IMR-90 (cell line): Measurements from ENCODE around the gene NMT1. TPM values are rescaled to one million over a fixed set of nuclear protein-coding genes. Genes with fewer than 3 reads are reported as not detected.
A peak's percentile ranks its signal among the peaks of the same experiment; 100 is the strongest.

Experiments
- ATAC-seq: fragments of 200-7000 bp; cut with Tn5 transposase; 2 replicates; pipeline ENCODE4 v1.9.1; 2020; ENCODE audit warnings: low read depth, mild to moderate bottlenecking, moderate library complexity
- BruUV-seq: library from RNA; stranded (reverse); fragments of 400-500 nt; replicated peaks from 2 replicates; lab custom pipeline; 2021; lab: Mats Ljungman, UMichigan
- CTCF ChIA-PET: fragments of 300-600 bp; formaldehyde crosslinking; extraction: SDS; loops from one replicate; lab custom pipeline; 2021; ENCODE audit warnings: antibody characterized with exemption; lab: Yijun Ruan, JAX
- POLR2A ChIA-PET: fragments of 300-600 bp; sonication (Branson Sonifier 250); formaldehyde crosslinking; loops from one replicate; lab custom pipeline; 2022; ENCODE audit warnings: antibody characterized with exemption; ENCODE audit not compliant: unreplicated experiment; lab: Charles Lee
- DNase-seq: peaks from one replicate; pipeline ENCODE4 v3.0.0; 2013
- H2AFZ ChIP-seq: replicated peaks from 2 replicates; pipeline ENCODE3; 2013; ENCODE audit warnings: low read length, mild to moderate bottlenecking; ENCODE audit not compliant: poor library complexity
- H2AK5ac ChIP-seq: 2 replicates; pipeline ENCODE4 v1.6.1; 2013; ENCODE audit warnings: low read depth, low read length, inconsistent platforms
- H2AK9ac ChIP-seq: replicated peaks from 2 replicates; pipeline ENCODE3; 2013; ENCODE audit warnings: mild to moderate bottlenecking, low read depth, low read length, moderate library complexity; ENCODE audit not compliant: poor library complexity
- H2BK120ac ChIP-seq: 2 replicates; pipeline ENCODE4 v1.6.1; 2013; ENCODE audit warnings: low read depth, low read length, inconsistent platforms
- H2BK15ac ChIP-seq: 3 replicates; pipeline ENCODE4 v1.6.1; 2013; ENCODE audit warnings: low read depth, low read length, inconsistent platforms
- H2BK20ac ChIP-seq: 2 replicates; pipeline ENCODE4 v1.6.1; 2013; ENCODE audit warnings: low read depth, mild to moderate bottlenecking, inconsistent platforms, low read length, moderate library complexity
- H2BK5ac ChIP-seq: 2 replicates; pipeline ENCODE4 v1.6.1; 2013; ENCODE audit warnings: mild to moderate bottlenecking, low read depth, low read length, inconsistent platforms; ENCODE audit not compliant: poor library complexity, severe bottlenecking
- H3K14ac ChIP-seq: replicated peaks from 2 replicates; pipeline ENCODE4 v1.6.1; 2013; ENCODE audit warnings: low read depth, low read length, inconsistent platforms
- H3K18ac ChIP-seq: 2 replicates; pipeline ENCODE4 v1.6.1; 2013; ENCODE audit warnings: low read depth, low read length, control low read depth
- H3K23ac ChIP-seq: 2 replicates; pipeline ENCODE4 v1.6.1; 2013; ENCODE audit warnings: low read depth, low read length, inconsistent platforms
- H3K27ac ChIP-seq: 2 replicates; pipeline ENCODE4 v1.5.1; 2013; ENCODE audit warnings: mild to moderate bottlenecking, control low read depth, low read length; ENCODE audit not compliant: insufficient read depth
- H3K27me3 ChIP-seq: 2 replicates; pipeline ENCODE4 v1.6.1; 2013; ENCODE audit warnings: low read length; ENCODE audit not compliant: control insufficient read depth, insufficient read depth
- H3K36me3 ChIP-seq: 2 replicates; pipeline ENCODE4 v1.6.1; 2013; ENCODE audit warnings: low read length, mixed read lengths; ENCODE audit not compliant: control insufficient read depth, insufficient read depth
- H3K4ac ChIP-seq: 2 replicates; pipeline ENCODE4 v1.6.1; 2013; ENCODE audit warnings: low read depth, low read length, inconsistent platforms
- H3K4me1 ChIP-seq: 2 replicates; pipeline ENCODE4 v1.6.1; 2013; ENCODE audit warnings: low read length, mixed read lengths; ENCODE audit not compliant: control insufficient read depth, insufficient read depth
- H3K4me2 ChIP-seq: 2 replicates; pipeline ENCODE4 v1.6.1; 2013; ENCODE audit warnings: low read depth, mild to moderate bottlenecking, control low read depth, low read length, moderate library complexity
- H3K4me3 ChIP-seq: 2 replicates; pipeline ENCODE4 v1.5.1; 2013; ENCODE audit warnings: low read depth, mild to moderate bottlenecking, control low read depth, low read length, moderate library complexity; ENCODE audit not compliant: insufficient read depth
- H3K56ac ChIP-seq: 2 replicates; pipeline ENCODE4 v1.6.1; 2013; ENCODE audit warnings: low read length, inconsistent platforms; ENCODE audit not compliant: insufficient read depth; ENCODE audit errors: extremely low read depth
- H3K79me1 ChIP-seq, 2 experiments: 2 replicates each; pipeline ENCODE4 v1.6.1; 2013; ENCODE audit warnings: low read length in 2 of 2, inconsistent platforms in 1 of 2, low read depth in 1 of 2
- H3K9ac ChIP-seq: 2 replicates; pipeline ENCODE4 v1.6.1; 2013; ENCODE audit warnings: low read depth, low read length, control low read depth
- H3K9me1 ChIP-seq: 2 replicates; pipeline ENCODE4 v1.6.1; 2013; ENCODE audit warnings: low read length, inconsistent platforms; ENCODE audit not compliant: insufficient read depth
- H3K9me3 ChIP-seq: 2 replicates; pipeline ENCODE4 v1.6.1; 2013; ENCODE audit warnings: low read length; ENCODE audit not compliant: control insufficient read depth, insufficient read depth
- H4K20me1 ChIP-seq: 2 replicates; pipeline ENCODE4 v1.6.1; 2013; ENCODE audit warnings: low read length, inconsistent platforms; ENCODE audit not compliant: insufficient read depth
- H4K5ac ChIP-seq: 2 replicates; pipeline ENCODE4 v1.6.1; 2013; ENCODE audit warnings: mild to moderate bottlenecking, low read depth, low read length, control low read depth
- H4K8ac ChIP-seq, 2 experiments: 2 replicates each; pipeline ENCODE4 v1.6.1; 2013; ENCODE audit warnings: low read depth in 2 of 2, low read length in 2 of 2, control low read depth in 1 of 2, inconsistent platforms in 1 of 2
- H4K91ac ChIP-seq: 2 replicates; pipeline ENCODE4 v1.6.1; 2013; ENCODE audit warnings: low read depth, low read length, inconsistent platforms; ENCODE audit not compliant: insufficient read depth
- BHLHE40 ChIP-seq: fragments of 150-350 bp; IDR thresholded peaks from 2 replicates; pipeline ENCODE4 v1.6.1; 2016; ENCODE audit warnings: mild to moderate bottlenecking, low read depth, low read length
- CEBPB ChIP-seq: IDR thresholded peaks from 2 replicates; pipeline ENCODE4 v1.6.1; 2012; ENCODE audit warnings: low read depth, low read length, improper control_type of control experiment
- MXI1 ChIP-seq: IDR thresholded peaks from 2 replicates; pipeline ENCODE4 v1.6.1; 2012; ENCODE audit warnings: low read depth, mild to moderate bottlenecking, low read length, moderate library complexity, borderline replicate concordance
- POLR2A ChIP-seq: IDR thresholded peaks from 2 replicates; pipeline ENCODE4 v1.6.1; 2012; ENCODE audit warnings: mild to moderate bottlenecking, low read depth, low read length
- SMC3 ChIP-seq: fragments of 150-350 bp; IDR thresholded peaks from 2 replicates; pipeline ENCODE4 v1.6.1; 2016; ENCODE audit warnings: low read depth, mild to moderate bottlenecking, antibody characterized with exemption, low read length, moderate library complexity
- WGBS, 2 experiments: methylation state at CpG; one replicate each; pipeline versions ENCODE4 v1.1.5 to v1.1.7; 2013; ENCODE audit warnings: missing lambda C conversion rate in 2 of 2; ENCODE audit not compliant: insufficient read length in 1 of 2; ENCODE audit errors: extremely low coverage in 2 of 2; 5-methylcytosine and 5-hydroxymethylcytosine counted together
- dilution Hi-C: fragments of 300-500 bp; cut with HindIII; formaldehyde crosslinking; loops from one replicate; pipeline ENCODE4 v1.14.3; 2018; ENCODE audit warnings: low sequenced_read_pairs; ENCODE audit not compliant: unreplicated experiment
- in situ Hi-C: fragments of 300-500 bp; cut with MboI; formaldehyde crosslinking; loops from 3 replicates; pipeline ENCODE4 v1.14.3; 2019; ENCODE audit warnings: low sequenced_read_pairs, inconsistent platforms, mixed read lengths
- intact Hi-C: fragments of 100-400 bp; cut with micrococcal nuclease; formaldehyde crosslinking; loops from 2 replicates; pipeline ENCODE4 v1.10.0; 2022
- polyA plus RNA-seq, 3 experiments: library from polyadenylated mRNA; depleted of rRNA; stranded (reverse); fragments of >200 nt; gene quantifications; 2 replicates each; pipeline ENCODE4 v1.2.3, GENCODE V29; 2012; ENCODE audit warnings: low replicate concordance in 1 of 3
- total RNA-seq: library from RNA; depleted of rRNA; stranded (reverse); fragments of >200 nt; gene quantifications from 2 replicates; pipeline ENCODE4 v1.2.3, GENCODE V29; 2012

NMT1 gene
- total and polyA plus RNA-seq, 2 of the 4 experiments (the other 2 are of a cell fraction), result 38.0 to 60.6 TPM

- Histone ChIP-seq H3K23ac (no peak overlapping the region), H3K4ac (no peak overlapping the region), H3K79me1 (peaks cover 13 to 62% of the 10 kb centered on the region in 2 experiments; a peak in 3 of 4 replicates), H3K4me1 (peaks cover 7% of the 10 kb centered on the region; the same call in 1 of the 2 replicates), H3K4me2 (no peak overlapping the region), H4K8ac (no peak overlapping the region), H2BK15ac (no peak overlapping the region), H2BK20ac (no peak overlapping the region), H2AK9ac (peak overlapping the region; percentile 51), H2BK5ac (no peak overlapping the region), H3K9ac (no peak overlapping the region), H3K27ac (no peak overlapping the region), H3K4me3 (no peak overlapping the region), H2AFZ (no peak overlapping the region), H2BK120ac (no peak overlapping the region), H3K18ac (no peak overlapping the region), H3K56ac (no peak overlapping the region), H3K9me3 (no peaks in the 10 kb centered on the region), H4K91ac (no peak overlapping the region), H4K5ac (no peak overlapping the region), H4K20me1 (peaks cover 4% of the 10 kb centered on the region), H3K36me3 (peaks cover 85% of the 10 kb centered on the region), H3K14ac (no peak overlapping the region), H3K27me3 (no peaks in the 10 kb centered on the region), H2AK5ac (no peak overlapping the region), H3K9me1 (no peaks in the 10 kb centered on the region)
- CTCF ChIA-PET, result no interaction called here
- intact Hi-C loops (no loop called here), dilution Hi-C loops (no loop called here), in situ Hi-C loops (no loop called here)
- BruUV-seq, result no TSS peak
- TF ChIP-seq BHLHE40, result no peak
- TF ChIP-seq SMC3, result no peak
- no peak for TF ChIP-seq POLR2A
- TF ChIP-seq MXI1, result no peak
- no peak for TF ChIP-seq CEBPB
- ATAC-seq, result peak; percentile 38
- DNase-seq, result no peak
- 96% methylated on average over 7 of the region's 12 CpGs; no CpG with 5 or more reads in 1 of the 2 experiments for WGBS, 2 experiments
- POLR2A ChIA-PET, result no interaction called here
These were observed 41.0 kb downstream of the NMT1 start for GRCh38 chr17:45101883-45102811.
